HepG2 (cell line): ENCODE measurements around the gene MRPS17. TPM values are rescaled to one million over a fixed set of nuclear protein-coding genes. Genes with fewer than 3 reads are reported as not detected.

Experiments
- BCL6 ChIP-seq: IDR thresholded peaks from 2 replicates; pipeline ENCODE4 v1.6.1; 2016; ENCODE audit warnings: missing genetic modification reagents, missing compliant biosample characterization
- CENPT ChIP-seq: sonication (generic); formaldehyde crosslinking; IDR thresholded peaks from 2 replicates; pipeline ENCODE4 v1.8.0; 2022; ENCODE audit warnings: low read depth, mild to moderate bottlenecking, moderate library complexity, missing genetic modification reagents
- HBP1 ChIP-seq: IDR thresholded peaks from 2 replicates; pipeline ENCODE4 v1.6.1; 2016; ENCODE audit warnings: low read depth, control low read depth
- HMGXB3 ChIP-seq: sonication (generic); formaldehyde crosslinking; IDR thresholded peaks from 2 replicates; pipeline ENCODE4 v1.4.0; 2020; ENCODE audit warnings: missing genetic modification reagents, borderline replicate concordance
- HNRNPL ChIP-seq: fragments of 200-400 bp; formaldehyde crosslinking; IDR thresholded peaks from 2 replicates; pipeline ENCODE4 v1.6.1; 2017; ENCODE audit warnings: mild to moderate bottlenecking, low read depth, low read length
- IRF2 ChIP-seq: IDR thresholded peaks from 2 replicates; pipeline ENCODE4 v1.6.1; 2018; ENCODE audit warnings: missing genetic modification reagents, missing compliant biosample characterization
- LBX2 ChIP-seq: sonication (generic); formaldehyde crosslinking; IDR thresholded peaks from 2 replicates; pipeline ENCODE4 v1.5.0; 2020; ENCODE audit warnings: missing genetic modification reagents, mild to moderate bottlenecking, borderline replicate concordance
- MBNL3 ChIP-seq: fragments of 250-450 bp; sonication (Bioruptor Pico); conservative IDR thresholded peaks from 2 replicates; pipeline ENCODE4 v1.8.0; 2022; ENCODE audit warnings: mild to moderate bottlenecking, inconsistent platforms
- PRPF4 ChIP-seq: fragments of 200-400 bp; formaldehyde crosslinking; IDR thresholded peaks from 2 replicates; pipeline ENCODE4 v1.6.1; 2016; ENCODE audit warnings: low read length, low read depth; ENCODE audit not compliant: poor library complexity, severe bottlenecking
- RERE ChIP-seq: IDR thresholded peaks from 2 replicates; pipeline ENCODE4 v1.6.1; 2016; ENCODE audit warnings: low read depth, missing genetic modification reagents, missing compliant biosample characterization
- SMAD3 ChIP-seq: sonication (generic); formaldehyde crosslinking; IDR thresholded peaks from 2 replicates; pipeline ENCODE4 v1.4.0; 2020; ENCODE audit warnings: missing genetic modification reagents
- SMYD3 ChIP-seq: sonication (generic); formaldehyde crosslinking; IDR thresholded peaks from 2 replicates; pipeline ENCODE4 v1.8.1; 2023; ENCODE audit warnings: mild to moderate bottlenecking, missing genetic modification reagents
- ZNF280B ChIP-seq: sonication (generic); formaldehyde crosslinking; IDR thresholded peaks from 2 replicates; pipeline ENCODE4 v1.5.0; 2020; ENCODE audit warnings: missing genetic modification reagents, mild to moderate bottlenecking, borderline replicate concordance
- ZNF557 ChIP-seq: sonication (generic); formaldehyde crosslinking; IDR thresholded peaks from 2 replicates; pipeline ENCODE4 v1.4.0; 2020; ENCODE audit warnings: missing genetic modification reagents
- ZNF644 ChIP-seq: IDR thresholded peaks from 2 replicates; pipeline ENCODE4 v1.6.1; 2016; ENCODE audit warnings: low read depth
- ZNF879 ChIP-seq: sonication (generic); formaldehyde crosslinking; IDR thresholded peaks from 2 replicates; pipeline ENCODE4 v1.8.1; 2023; ENCODE audit warnings: missing genetic modification reagents
- polyA plus RNA-seq, 8 experiments: library from polyadenylated mRNA; depleted of rRNA in 3 of 8; stranded (reverse) in 7 of 8; unstranded in 1 of 8; fragments of >200 nt; fragmentation: Illumina TruSeq in 4 of 8; extraction: Trizol in 4 of 8; gene quantifications; 2 replicates each; pipeline versions ENCODE4 v1.2.1 to v1.2.3, GENCODE V29; 2011 to 2016; ENCODE audit warnings: low read depth in 4 of 8, missing spikeins in 1 of 8, mixed read lengths in 1 of 8; ENCODE audit not compliant: insufficient read depth in 1 of 8
- total RNA-seq, 5 experiments: library from RNA; depleted of rRNA; stranded (reverse); fragments of >200 nt; fragmentation: Illumina TruSeq; extraction: Trizol; gene quantifications; 2 replicates each; pipeline ENCODE4 v1.2.3, GENCODE V29; 2016; ENCODE audit warnings: low read depth in 1 of 5

Gene MRPS17
- total and polyA plus RNA-seq, 2 of the 13 experiments (the other 11 are each of a cell fraction or from before 2014, with no cell fraction given), result 14.9 to 31.3 TPM

GRCh38 chr7:55996856-55997500, 45.3 kb downstream of the MRPS17 start (continued):
- TF ChIP-seq RERE (CRISPR knock-in tag) (no peak), ZNF644 (CRISPR knock-in tag) (no peak), ZNF557 (CRISPR knock-in tag) (no peak), ZNF280B (CRISPR knock-in tag) (no peak), CENPT (CRISPR knock-in tag) (no peak), LBX2 (no peak), HMGXB3 (CRISPR knock-in tag) (no peak), MBNL3 (CRISPR knock-in tag) (no peak), BCL6 (CRISPR knock-in tag) (peak; percentile 69), IRF2 (CRISPR knock-in tag) (peak; percentile 67; the same call in 1 of the 2 replicates), SMAD3 (CRISPR knock-in tag) (0 out of 2 replicates have a peak, but pooled peaks have one; percentile 40), SMYD3 (no peak), ZNF879 (no peak), PRPF4 (no peak), HBP1 (no peak), HNRNPL (no peak)
